Measurements from ENCODE around the gene CH25H.

DNA sequence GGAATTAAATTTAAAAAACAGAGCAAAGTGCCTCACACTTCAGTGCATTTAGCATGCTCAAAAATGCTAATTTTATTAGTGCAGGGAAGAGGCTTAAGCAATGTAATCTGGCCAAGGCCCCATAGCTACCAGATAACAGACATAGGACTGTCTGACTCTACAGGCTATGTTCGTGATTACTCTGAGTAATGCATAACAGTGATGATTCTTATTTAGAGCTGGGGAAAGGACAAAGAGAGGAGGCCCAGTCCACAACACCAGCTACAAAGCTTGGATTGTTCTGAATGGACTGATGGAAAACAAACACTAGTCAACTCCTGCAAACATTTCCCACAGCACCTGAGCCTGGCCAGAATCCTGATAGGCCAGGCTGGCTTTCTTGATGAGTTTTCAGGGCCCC lies 8.4 kb upstream of the CH25H start:
- no peak for TF ChIP-seq CTCF (IDR thresholded peaks at IDR 0.05)
- TF ChIP-seq POLR2A (IDR thresholded peaks at IDR 0.05) = no peak

Measured in heart left ventricle (tissue), 13 donors.